ENCODE measurements around the gene CCDC6. TPM values are rescaled to one million over a fixed set of nuclear protein-coding genes. Genes with fewer than 3 reads are reported as not detected.

Gene CCDC6
- polyA plus RNA-seq, 1 donor from 2014 or later, result 13.4 TPM

DNA sequence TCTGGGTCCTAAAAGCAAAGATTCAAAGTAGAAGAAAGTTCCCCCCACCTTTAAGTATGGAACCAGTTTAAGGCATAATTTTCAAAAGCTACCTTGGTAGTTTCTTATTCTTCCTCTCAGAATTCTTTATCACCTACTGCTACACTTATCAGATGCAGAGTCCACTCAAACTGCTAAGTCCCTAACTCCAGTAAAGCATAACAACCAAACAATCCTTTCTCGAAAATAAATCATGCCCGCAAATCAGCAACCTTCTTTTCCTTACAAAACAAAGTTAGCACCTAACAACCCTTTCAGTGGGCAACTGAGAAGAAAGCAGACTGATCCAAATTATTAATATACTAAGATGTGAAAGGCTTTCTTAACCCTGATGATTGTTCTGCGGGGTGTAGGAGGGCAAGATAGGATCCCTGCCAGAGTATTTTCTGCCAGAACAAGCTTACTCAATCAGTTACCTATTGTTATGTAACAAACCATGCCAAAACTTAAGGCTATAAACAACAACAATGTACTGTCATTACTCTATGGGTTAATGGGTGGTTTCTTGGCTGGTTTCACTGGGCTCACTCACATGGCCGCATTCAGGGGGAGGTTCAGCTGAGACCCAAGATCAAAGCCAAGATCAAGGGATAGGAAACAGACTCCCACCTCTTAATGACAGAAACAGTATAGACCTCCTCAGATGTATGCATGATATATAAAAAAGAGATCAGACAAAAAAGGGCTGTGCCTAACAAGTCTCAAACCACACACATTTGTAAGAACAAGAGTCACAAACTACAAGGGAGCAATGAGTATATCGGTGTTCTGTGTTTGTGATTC is 42.0 kb downstream of the CCDC6 start:
- Mint-ChIP-seq H3K36me3 (peaks cover 5% of the 10 kb centered on the region), H3K27ac (peak overlapping the region; percentile 4 to 73 (median 14)), H3K4me3 (no peak overlapping the region), H3K9me3 (no peaks in the 10 kb centered on the region), H3K4me1 (peaks cover 30 to 53% (median 48%) of the 10 kb centered on the region in 3 donors), H3K27me3 (no peaks in the 10 kb centered on the region)

GRCh38 chr10:59859570-59859969 is 46.8 kb downstream of the CCDC6 start:
- Mint-ChIP-seq H3K36me3 (peaks cover 8% of the 10 kb centered on the region), H3K4me3 (peak overlapping the region in 2 of 4 donors; percentile 2 to 19), H3K4me1 (peaks cover 32 to 49% (median 48%) of the 10 kb centered on the region in 3 donors), H3K27me3 (no peaks in the 10 kb centered on the region), H3K27ac (peak overlapping the region in 1 of 3 donors; percentile 7), H3K9me3 (peaks cover 0 to 3% (median 0%) of the 10 kb centered on the region in 3 donors)

DNA sequence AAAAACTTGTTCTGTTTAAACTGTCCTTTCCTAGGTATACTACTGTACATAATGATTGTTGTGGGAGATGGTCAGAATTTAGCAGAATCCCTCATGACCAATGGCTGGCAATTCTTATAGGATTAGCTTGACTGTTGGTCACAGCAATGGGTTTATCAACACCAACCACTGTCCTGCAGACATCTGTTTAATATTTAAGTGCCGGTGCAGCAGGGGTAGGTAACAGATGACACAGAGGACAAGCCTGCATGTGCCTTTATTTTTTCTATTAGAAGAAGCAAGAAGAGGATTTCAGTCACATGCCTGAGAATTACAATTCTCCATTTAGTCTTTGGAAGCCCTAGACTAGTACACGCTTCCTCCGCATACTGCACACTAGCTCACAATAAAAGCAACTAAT is 48.4 kb downstream of the CCDC6 start:
- H3K4me3 Mint-ChIP-seq, result peak overlapping the region in 1 of 4 donors; percentile 17
- peaks cover 44 to 57% (median 56%) of the 10 kb centered on the region in 3 donors for H3K4me1 Mint-ChIP-seq
- H3K9me3 Mint-ChIP-seq, result peaks cover 0 to 4% (median 0%) of the 10 kb centered on the region in 3 donors
- no peaks in the 10 kb centered on the region for H3K27me3 Mint-ChIP-seq
- no peak overlapping the region for H3K27ac Mint-ChIP-seq
- H3K36me3 Mint-ChIP-seq, result peaks cover 8% of the 10 kb centered on the region

- no peak overlapping the region for H3K27ac Mint-ChIP-seq
- no peaks in the 10 kb centered on the region for H3K27me3 Mint-ChIP-seq
- peaks cover 0 to 4% (median 0%) of the 10 kb centered on the region in 3 donors for H3K9me3 Mint-ChIP-seq
- H3K36me3 Mint-ChIP-seq, result peaks cover 12% of the 10 kb centered on the region
- H3K4me1 Mint-ChIP-seq, result peaks cover 53 to 65% (median 65%) of the 10 kb centered on the region in 3 donors
- H3K4me3 Mint-ChIP-seq, result no peak overlapping the region
These were observed 49.3 kb downstream of the CCDC6 start for GRCh38 chr10:59857049-59857448.

DNA sequence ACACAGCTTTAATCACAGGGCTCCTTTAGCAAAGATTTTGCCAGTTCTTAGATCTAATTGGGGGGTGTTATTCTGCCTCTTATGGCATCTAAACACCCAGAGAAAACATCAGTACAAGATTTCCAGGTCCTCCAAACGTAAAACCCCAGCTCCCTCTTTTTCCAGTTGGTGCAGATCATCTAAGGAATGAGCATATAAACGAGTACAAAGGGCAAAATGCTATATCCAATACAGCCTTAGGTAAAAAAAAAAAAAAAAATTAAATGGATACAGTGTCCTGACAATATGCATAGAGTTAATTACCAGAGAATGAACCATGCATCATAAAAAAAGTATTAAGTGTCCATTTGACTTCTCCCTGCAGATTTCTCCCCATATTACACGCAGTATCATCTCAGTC is 50.3 kb downstream of the CCDC6 start:
- peaks cover 0 to 4% (median 0%) of the 10 kb centered on the region in 3 donors for H3K9me3 Mint-ChIP-seq
- no peak overlapping the region for H3K27ac Mint-ChIP-seq
- no peaks in the 10 kb centered on the region for H3K27me3 Mint-ChIP-seq
- H3K4me3 Mint-ChIP-seq, result peak overlapping the region in 2 of 4 donors; percentile 1 to 25
- peaks cover 12% of the 10 kb centered on the region for H3K36me3 Mint-ChIP-seq
- peaks cover 53 to 70% (median 65%) of the 10 kb centered on the region in 3 donors for H3K4me1 Mint-ChIP-seq

DNA sequence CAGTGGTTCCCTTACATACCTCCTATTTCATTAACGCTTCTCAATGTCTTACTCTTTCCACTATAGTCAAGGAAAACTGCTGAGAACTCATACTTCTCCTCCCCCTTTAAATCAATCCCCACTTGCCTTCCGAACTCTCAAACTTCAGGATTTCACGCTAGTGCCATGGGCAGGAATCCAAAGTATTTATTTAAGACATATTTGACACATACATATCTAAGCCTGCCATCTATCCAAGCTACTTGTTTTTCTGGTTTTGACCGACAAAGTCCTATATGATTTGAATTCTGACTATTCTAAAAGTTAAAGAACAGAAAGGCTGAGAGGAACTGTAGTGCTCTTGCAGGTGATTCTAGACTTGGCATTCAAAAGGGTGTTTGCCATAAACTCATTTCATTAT is 51.8 kb downstream of the CCDC6 start:
- H3K9me3 Mint-ChIP-seq, result peaks cover 0 to 4% (median 0%) of the 10 kb centered on the region in 3 donors
- H3K4me3 Mint-ChIP-seq, result peak overlapping the region in 2 of 4 donors; percentile 6 to 85
- peaks cover 45 to 64% (median 63%) of the 10 kb centered on the region in 3 donors for H3K4me1 Mint-ChIP-seq
- H3K27me3 Mint-ChIP-seq, result no peaks in the 10 kb centered on the region
- H3K36me3 Mint-ChIP-seq, result peaks cover 9% of the 10 kb centered on the region
- H3K27ac Mint-ChIP-seq, result no peak overlapping the region

DNA sequence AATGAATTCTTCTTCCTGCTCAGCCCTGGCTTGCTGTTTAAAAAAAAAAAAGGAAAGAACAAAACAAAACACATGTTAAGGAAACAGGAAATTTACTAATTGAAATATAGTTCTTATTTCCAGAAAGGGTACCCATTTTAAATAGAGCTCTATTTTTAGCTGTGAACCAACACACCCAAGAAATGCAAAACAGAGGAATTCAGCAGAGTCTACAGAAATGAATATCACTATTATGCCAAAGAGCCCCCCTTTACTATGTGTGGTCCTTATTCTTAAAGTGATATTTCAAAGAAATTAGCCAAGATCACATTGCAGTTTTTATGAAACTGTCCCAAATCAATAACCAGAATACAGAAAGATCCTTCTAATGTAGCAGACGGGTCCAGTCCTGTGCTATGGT is 53.7 kb downstream of the CCDC6 start:
- Mint-ChIP-seq H3K27ac (peak overlapping the region in 2 of 3 donors; percentile 9 to 76), H3K27me3 (no peaks in the 10 kb centered on the region), H3K4me3 (peak overlapping the region; percentile 76 to 92 (median 86)), H3K4me1 (peaks cover 36 to 49% (median 48%) of the 10 kb centered on the region in 3 donors), H3K9me3 (peaks cover 0 to 4% (median 0%) of the 10 kb centered on the region in 3 donors), H3K36me3 (peaks cover 9% of the 10 kb centered on the region)

DNA sequence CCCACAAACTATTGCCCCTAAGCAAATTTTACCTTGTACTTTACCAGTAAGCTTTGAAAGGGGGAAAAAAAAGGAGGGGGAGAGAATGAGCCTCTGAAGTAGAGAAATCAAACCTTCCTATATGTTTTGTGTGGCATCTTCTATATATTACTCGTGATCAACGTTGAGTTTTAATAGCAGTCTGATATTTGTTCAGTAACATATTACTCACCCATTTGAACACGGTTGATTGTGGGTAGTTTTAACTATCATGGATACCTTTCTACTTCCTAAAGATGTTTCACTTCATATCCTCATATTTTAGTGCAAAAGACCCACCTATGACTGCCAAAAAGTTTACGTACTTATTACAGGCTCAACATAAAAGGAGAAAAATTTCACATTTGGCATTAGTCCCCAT is 54.5 kb downstream of the CCDC6 start:
- peak overlapping the region; percentile 76 to 92 (median 86) for H3K4me3 Mint-ChIP-seq
- H3K27me3 Mint-ChIP-seq, result no peaks in the 10 kb centered on the region
- H3K4me1 Mint-ChIP-seq, result peaks cover 33 to 48% (median 45%) of the 10 kb centered on the region in 3 donors
- H3K27ac Mint-ChIP-seq, result peak overlapping the region in 1 of 3 donors; percentile 9
- peaks cover 13% of the 10 kb centered on the region for H3K36me3 Mint-ChIP-seq
- peaks cover 0 to 4% (median 0%) of the 10 kb centered on the region in 3 donors for H3K9me3 Mint-ChIP-seq

GRCh38 chr10:59847888-59848287 is 58.5 kb downstream of the CCDC6 start:
- Mint-ChIP-seq H3K4me1 (peaks cover 15 to 27% (median 21%) of the 10 kb centered on the region in 3 donors), H3K27ac (no peak overlapping the region), H3K9me3 (no peaks in the 10 kb centered on the region), H3K27me3 (no peaks in the 10 kb centered on the region), H3K36me3 (peaks cover 13% of the 10 kb centered on the region), H3K4me3 (no peak overlapping the region)

- Mint-ChIP-seq H3K4me1 (peaks cover 11 to 21% (median 15%) of the 10 kb centered on the region in 3 donors), H3K36me3 (peaks cover 12% of the 10 kb centered on the region), H3K27ac (no peak overlapping the region)
These were observed 59.0 kb downstream of the CCDC6 start for GRCh38 chr10:59847326-59847725.

GRCh38 chr10:59844436-59844835 is 61.9 kb downstream of the CCDC6 start:
- Mint-ChIP-seq H3K4me1 (peaks cover 7 to 19% (median 9%) of the 10 kb centered on the region in 3 donors), H3K36me3 (peaks cover 19% of the 10 kb centered on the region)

More at GRCh38 chr10:59847326-59847725, 59.0 kb downstream of the CCDC6 start:
- Mint-ChIP-seq H3K4me3 (no peak overlapping the region), H3K27me3 (no peaks in the 10 kb centered on the region), H3K9me3 (no peaks in the 10 kb centered on the region)

GRCh38 chr10:59843748-59844147 is 62.6 kb downstream of the CCDC6 start:
- H3K4me1 Mint-ChIP-seq, result peaks cover 7 to 19% (median 13%) of the 10 kb centered on the region in 3 donors
- H3K9me3 Mint-ChIP-seq, result no peaks in the 10 kb centered on the region
- no peak overlapping the region for H3K4me3 Mint-ChIP-seq
- peaks cover 17% of the 10 kb centered on the region for H3K36me3 Mint-ChIP-seq
- H3K27ac Mint-ChIP-seq, result no peak overlapping the region
- no peaks in the 10 kb centered on the region for H3K27me3 Mint-ChIP-seq

More at GRCh38 chr10:59844436-59844835, 61.9 kb downstream of the CCDC6 start:
- Mint-ChIP-seq H3K27me3 (no peaks in the 10 kb centered on the region), H3K4me3 (no peak overlapping the region), H3K27ac (no peak overlapping the region), H3K9me3 (no peaks in the 10 kb centered on the region)

- peaks cover 27 to 41% (median 37%) of the 10 kb centered on the region in 3 donors for H3K4me1 Mint-ChIP-seq
- no peak overlapping the region for H3K27ac Mint-ChIP-seq
- no peak overlapping the region for H3K4me3 Mint-ChIP-seq
- peaks cover 13% of the 10 kb centered on the region for H3K36me3 Mint-ChIP-seq
- H3K27me3 Mint-ChIP-seq, result no peaks in the 10 kb centered on the region
- H3K9me3 Mint-ChIP-seq, result no peaks in the 10 kb centered on the region
These were observed 66.8 kb downstream of the CCDC6 start for GRCh38 chr10:59839576-59839975.

DNA sequence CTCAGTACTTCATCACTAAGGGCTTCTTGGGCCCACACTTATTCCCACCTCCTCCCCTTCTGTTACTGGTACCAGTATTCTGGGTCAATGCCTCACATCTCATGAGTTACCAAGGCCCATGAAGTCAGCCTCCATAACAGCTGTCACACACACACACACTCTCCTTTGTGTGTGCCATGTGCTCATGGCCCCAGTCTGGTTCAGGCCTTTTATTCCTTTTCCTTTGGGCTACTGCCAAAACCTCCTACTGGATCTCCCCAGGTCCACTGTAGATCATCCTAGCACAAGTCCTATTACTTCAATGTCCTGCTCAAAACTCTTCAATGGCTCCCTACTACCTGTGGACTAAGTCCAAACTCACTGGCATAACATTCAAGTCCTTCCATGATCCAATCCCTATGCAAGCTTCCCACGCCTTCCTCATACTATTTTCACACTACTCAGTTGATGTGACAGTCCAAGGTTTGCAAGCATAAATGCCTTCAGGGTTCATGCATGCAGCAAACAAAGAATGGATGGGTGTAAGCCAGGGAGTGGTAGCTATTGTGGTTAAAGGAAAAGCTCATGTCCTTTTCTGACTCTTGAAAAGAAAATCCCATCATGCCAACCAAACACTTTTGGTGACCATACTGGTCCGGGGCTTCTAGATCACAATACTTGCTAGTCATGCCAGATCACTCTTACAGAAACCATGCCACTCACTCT is 68.1 kb downstream of the CCDC6 start:
- Mint-ChIP-seq H3K27ac (peak overlapping the region; percentile 36 to 87 (median 57)), H3K27me3 (no peaks in the 10 kb centered on the region), H3K4me3 (peak overlapping the region in 1 of 4 donors; percentile 45), H3K4me1 (peaks cover 34 to 52% (median 43%) of the 10 kb centered on the region in 3 donors), H3K9me3 (no peaks in the 10 kb centered on the region), H3K36me3 (peaks cover 11% of the 10 kb centered on the region)

DNA sequence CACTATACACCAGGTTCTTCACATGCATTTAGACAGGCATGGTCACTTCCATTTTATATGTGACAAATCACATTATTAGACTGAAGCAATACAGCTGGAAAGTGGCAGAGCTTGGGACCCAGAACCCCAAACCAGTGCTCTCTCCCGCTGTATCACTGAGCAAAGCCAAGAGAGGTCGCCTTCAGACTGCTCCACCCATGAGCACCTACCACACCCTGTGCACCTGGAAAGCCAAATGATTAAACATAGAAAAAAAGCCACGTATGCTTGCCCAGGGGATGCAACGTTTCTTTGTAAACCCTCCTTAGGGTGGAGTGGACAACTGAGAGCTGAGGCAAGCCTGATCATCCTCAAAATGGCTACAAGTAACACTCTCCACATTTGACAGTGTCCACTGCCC is 72.5 kb downstream of the CCDC6 start:
- Mint-ChIP-seq H3K4me3 (peak overlapping the region; percentile 31 to 75 (median 54)), H3K4me1 (peaks cover 39 to 68% (median 39%) of the 10 kb centered on the region in 3 donors), H3K9me3 (no peaks in the 10 kb centered on the region), H3K27me3 (no peaks in the 10 kb centered on the region), H3K36me3 (peaks cover 3% of the 10 kb centered on the region), H3K27ac (peak overlapping the region; percentile 9 to 83 (median 73))
